GM21526 (cell line): Measurements from ENCODE around the gene PEPD.

Experiments
- ATAC-seq: cut with Tn5 transposase; IDR thresholded peaks from one replicate; pipeline ENCODE4 v1.9.1; 2021; ENCODE audit warnings: moderate library complexity; ENCODE audit not compliant: unreplicated experiment, low FRiP score

Gene PEPD

DNA sequence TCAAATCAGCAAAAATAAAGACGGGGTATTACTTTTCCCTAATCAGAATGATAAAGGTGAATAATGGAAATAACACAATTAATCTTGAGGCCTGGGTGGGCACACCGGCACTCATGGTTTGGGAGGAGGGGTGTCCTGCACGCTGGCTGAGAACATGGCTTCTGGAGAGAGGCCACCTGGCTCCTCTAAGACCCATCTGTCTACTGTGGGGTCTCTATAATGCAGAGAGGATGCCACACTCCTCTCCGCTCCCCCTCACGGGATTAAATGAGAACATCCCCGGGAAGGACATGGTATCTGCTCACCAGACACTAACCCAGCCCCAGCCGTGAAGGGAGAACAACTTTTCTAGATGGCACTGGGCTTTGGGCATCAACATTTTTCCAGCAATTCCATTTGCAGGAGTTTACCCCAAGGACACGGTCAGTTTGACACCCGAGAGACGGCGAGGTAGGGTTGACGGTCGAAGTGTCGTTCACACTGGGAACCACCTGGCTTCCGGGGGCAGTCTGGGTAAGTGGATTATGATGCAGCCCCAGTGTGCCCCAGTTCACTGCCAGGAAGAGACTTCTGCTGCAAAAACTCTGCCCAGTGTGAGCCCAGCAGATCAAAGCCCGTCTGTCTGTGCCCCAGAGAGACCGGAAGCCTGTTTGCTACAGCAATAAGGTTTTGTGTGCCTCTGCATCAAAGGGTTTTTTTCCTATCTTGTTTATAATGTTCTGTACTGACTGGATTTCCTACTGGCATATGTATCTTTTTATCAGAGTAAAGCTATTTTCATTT, 91.5 kb downstream of the PEPD start:
- no peak for ATAC-seq

GRCh38 chr19:33428627-33429125, 92.9 kb downstream of the PEPD start:
- no peak for ATAC-seq

DNA sequence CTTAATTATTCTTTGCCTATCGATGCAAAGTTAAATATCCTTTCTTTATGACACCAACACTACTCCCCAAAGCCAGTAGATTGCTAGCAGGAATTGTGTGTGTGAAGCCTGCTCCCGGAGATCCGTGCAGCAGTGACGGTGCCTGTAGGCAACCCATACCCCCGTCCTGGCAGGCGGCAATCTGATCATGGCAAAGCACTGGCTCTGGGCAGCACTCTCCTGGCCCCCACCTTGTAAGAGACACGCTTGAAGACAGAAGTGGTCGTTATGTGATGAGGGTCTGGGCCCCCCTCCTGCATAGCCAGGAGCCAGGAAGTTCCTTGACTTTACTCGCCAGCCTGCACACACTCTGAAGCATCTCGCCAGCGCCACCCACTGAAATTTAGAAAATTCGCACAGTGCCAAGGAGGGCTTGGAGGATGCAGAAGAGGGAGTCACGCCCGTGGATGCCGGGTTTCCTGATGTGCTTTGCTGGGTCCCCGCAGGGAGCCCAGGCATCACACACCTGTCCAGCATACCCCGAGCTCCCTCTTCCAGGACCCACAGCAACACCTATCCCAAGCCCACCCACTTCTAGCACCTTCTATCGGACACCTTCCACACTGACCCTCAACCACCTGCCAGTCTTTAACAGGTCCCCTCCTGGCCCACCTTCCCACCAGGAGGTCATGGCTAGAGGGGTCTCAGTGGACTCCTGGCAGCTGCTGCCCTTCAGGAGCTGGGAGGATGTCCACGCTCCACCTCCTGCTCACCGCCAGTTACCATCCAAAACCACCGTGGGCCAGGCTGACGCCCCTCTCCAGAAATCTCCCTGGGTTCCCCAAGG, 93.6 kb downstream of the PEPD start:
- no peak for ATAC-seq

- no peak for ATAC-seq
These were observed 94.8 kb downstream of the PEPD start for GRCh38 chr19:33426621-33427361.

- no peak for ATAC-seq
These were observed 97.4 kb downstream of the PEPD start for GRCh38 chr19:33424181-33424580.

DNA sequence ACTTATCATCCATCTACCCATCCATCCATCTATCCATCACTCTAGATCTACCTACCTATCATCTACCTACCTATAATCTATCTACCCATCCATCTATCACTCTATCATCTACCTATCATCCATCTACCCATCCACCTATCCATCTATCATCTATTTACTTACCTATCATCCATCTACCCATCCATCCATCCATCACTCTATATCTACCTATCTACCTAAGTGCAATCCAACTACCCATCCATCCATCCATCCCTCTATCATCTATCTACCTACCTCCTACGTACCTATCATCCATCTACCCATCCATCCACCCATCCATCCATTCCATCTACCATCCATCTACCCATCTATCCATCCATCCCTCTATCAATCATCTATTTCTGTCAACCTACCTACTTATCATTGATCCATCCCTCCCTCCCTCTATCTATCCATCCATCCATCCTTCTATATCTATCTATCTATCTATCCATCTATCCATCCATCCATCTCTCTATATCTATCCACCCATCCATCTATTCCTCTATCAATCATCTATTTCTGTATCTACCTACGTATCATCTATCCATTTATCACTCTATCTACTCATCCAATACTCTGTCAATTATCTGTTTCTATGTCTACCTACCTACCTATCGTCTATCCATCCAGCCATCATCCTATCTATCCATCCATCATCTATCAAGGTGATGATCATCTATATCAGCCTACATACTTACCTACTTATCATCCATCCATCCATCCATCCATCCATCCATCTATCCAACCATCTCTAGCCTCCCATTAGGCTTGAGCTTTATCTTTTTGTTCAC, 99.0 kb downstream of the PEPD start:
- ATAC-seq: no peak

- no peak for ATAC-seq
These were observed 100.2 kb downstream of the PEPD start for GRCh38 chr19:33421368-33421767.

DNA sequence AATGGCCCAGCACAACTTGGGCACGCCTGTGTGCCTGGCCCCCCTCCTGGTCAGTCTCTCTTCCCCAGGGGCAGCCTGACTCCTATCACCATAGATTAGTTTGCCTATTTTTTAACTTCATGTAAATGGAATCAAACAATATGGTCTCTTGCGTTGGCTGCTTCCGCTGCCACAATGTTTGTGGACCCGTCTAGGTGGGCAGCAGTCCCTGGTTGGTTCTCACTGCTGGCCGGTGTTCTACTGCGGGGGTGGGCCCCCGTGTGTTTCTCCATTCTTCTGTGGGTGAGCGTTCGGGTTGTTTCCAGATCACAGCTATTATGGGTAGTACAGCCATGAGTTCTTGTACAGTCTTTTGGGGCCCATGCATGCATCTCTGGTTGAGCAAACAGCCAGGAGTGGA, 100.8 kb downstream of the PEPD start:
- ATAC-seq: no peak

DNA sequence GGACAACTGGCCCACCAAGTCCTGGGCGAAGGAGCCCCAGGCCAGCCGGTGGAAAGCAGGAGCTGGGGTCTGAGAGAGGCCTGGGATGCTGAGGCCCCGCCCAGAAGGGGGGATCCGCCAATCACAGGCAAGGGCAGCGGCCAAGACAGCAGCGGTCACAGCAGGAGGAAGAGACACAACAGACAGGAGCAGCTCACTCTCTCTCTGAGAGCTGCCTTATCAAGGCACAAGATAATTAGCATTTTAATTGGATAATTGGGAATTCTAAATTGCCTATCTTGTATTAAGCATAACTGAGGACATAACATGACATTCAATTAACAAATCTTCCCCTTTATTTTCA, 101.8 kb downstream of the PEPD start:
- ATAC-seq: no peak

DNA sequence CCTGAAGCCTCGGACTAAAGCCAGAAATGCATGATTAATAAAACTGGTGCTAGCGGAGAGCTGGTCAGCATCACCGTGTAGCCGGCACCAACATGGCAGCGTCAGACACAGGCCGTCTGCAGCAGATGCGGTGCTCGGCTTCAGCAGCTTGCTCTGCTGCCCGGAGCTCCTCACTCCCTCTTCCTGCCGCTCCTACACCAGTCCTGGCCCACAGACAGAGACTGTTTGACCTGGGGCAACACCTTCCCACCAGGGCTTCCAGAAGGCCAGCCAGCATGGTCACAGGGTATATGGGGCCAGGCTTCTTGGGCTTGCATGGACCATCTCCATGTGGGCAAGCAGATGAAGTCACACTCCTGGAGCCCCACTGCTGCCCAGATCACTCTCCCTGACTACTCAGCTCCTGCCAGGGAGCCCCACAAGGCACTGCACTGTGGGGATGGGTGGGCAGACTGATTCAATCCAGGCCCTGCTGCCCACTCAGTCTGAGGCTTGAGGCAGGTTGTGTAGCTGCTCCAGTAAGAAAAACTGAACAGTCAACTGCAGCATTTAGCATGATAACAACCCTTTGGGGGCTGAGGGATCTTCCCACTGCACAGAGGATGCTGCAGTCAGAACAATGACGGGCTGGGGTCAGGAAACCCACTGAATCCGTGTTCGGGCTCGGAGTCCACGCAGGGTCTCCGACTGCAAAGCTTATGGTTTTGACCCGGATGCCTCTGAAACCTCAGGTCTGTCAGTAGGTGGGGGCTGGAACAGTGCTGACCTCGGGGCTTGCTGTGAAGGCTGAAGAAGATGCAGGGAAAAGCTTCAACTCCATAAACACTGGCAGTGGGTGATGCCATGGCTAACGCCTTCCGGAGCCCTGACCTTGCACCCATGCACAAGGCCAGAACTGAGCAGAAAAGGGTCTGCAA, 102.5 kb downstream of the PEPD start:
- no peak for ATAC-seq

- ATAC-seq: no peak
These were observed 103.1 kb downstream of the PEPD start for GRCh38 chr19:33418461-33418860.

GRCh38 chr19:33417751-33418150, 103.8 kb downstream of the PEPD start:
- ATAC-seq: no peak

GRCh38 chr19:33416307-33417215, 105.0 kb downstream of the PEPD start:
- ATAC-seq: no peak

DNA sequence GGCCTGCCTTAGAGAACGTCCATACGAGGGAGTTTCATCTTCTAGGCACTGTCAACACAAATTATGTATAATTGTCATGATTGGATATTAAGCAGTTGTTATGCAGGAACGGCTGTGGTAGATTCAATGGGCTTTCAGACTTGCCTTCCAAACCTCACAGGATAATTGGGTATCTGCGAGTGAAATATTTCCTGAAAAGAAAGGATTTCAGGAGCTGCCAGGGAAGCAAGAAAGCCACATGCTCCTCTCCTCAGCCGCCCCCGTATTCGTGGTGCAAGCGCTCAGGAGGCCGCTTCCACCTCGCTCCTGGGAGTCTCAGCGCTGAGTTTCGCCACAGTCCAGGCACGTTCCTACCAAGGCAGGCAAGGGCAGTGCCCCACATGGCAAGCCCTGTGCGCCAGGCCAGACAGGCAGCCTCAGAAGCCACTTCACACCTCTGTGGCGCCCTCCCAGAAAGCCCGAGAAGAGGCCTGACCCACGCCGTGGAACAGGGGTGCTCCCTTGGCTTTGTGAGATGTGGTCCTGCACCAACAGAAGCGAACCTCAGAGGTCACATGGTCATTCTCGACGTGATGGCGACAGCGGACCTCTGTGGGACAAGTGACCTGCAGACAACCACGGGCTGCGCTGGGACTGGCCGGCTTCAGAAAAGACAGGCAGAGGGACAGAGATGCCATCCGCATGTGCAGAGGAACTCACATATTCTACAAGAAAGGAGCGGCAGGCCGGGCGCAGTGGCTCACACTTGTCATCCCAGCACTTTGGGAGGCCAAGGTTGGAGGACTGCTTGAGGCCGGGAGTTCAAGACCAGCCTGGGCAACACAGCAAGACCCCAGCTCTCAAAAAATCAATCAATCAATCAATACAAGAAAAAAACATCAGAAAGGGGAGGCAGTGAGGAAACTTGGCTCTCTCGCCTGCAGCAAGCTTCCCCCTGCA, 106.7 kb downstream of the PEPD start:
- ATAC-seq: no peak

DNA sequence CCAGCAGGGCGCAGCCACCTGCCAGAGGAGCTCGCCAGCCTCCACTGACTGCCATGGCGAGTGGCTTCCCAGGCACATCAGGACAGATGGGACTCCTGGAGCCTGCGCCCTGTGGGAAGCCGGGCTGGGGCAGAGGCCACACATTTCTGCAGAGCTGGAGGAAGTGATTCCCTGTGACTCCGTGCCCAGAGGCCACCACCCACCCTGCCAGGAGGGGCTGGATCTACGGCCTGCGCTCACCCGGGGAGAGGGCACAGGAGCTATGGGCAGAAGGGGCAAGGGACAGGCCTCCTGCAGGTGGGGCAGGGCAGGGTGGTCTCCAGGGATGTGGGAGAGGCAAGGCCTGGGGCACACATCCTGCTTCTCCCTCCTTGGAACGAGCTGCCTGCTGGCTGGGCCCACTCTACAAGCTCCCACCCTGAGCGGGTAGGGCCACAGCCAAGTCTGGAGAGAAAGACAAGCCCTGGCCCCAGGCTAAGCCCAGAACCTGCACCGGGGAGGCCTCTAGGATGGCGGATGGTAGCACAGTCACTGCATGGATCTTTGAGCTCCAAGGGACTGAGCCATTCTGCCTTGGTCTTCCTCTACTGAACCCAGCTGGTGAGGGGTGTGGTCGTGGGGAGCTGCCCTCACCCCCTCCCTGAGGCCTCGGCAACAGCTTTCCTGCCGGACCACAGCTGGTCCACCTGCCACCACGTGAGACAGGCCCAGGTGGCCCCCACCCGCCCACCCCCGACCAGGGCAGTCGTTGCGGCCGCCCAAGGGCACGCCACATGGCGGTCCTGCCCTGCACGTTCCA, 107.5 kb downstream of the PEPD start:
- no peak for ATAC-seq

DNA sequence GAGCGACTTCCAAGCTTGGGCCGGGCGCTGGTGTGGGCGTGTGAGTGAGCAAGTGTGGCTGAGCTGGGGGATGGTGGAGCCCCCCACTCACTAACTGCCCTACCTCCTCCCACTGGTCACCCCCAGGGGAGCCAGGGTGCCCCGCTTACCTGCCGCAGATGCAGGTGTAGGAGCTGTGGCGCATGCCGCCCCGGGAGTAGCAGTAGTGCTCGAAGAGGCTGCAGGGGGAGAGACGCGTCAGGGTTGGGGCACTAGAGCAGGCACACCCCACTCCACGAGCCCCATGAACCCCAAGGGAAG, 108.2 kb downstream of the PEPD start:
- ATAC-seq: no peak
